ENCODE results near the gene AKR1E2. TPM values are rescaled to one million over a fixed set of nuclear protein-coding genes. Genes with fewer than 3 reads are reported as not detected.
A peak's percentile ranks its signal among the peaks of the same experiment; 100 is the strongest.

The AKR1E2 gene
- total RNA-seq, 3 donors from 2014 or later, result 3.8 to 7.9 (median 5.2) TPM

- Mint-ChIP-seq H3K27me3 (ENCODE audit: low read depth) (peaks cover 1% of the 10 kb centered on the region), H3K4me1 (ENCODE audit: low read depth) (peaks cover 4% of the 10 kb centered on the region), H3K4me3 (no peak overlapping the region), H3K9me3 (no peaks in the 10 kb centered on the region), H3K36me3 (ENCODE audit: insufficient read depth) (no peaks in the 10 kb centered on the region)
- ATAC-seq, result no peak
- no peak for DNase-seq
Measured at GRCh38 chr10:4845766-4846165, 19.8 kb downstream of the AKR1E2 start.

- ATAC-seq, result no peak
- Mint-ChIP-seq H3K27me3 (ENCODE audit: low read depth) (peaks cover 1% of the 10 kb centered on the region), H3K4me1 (ENCODE audit: low read depth) (peaks cover 4% of the 10 kb centered on the region), H3K9me3 (no peaks in the 10 kb centered on the region), H3K4me3 (no peak overlapping the region), H3K36me3 (ENCODE audit: insufficient read depth) (no peaks in the 10 kb centered on the region)
- DNase-seq, result no peak
Measured at GRCh38 chr10:4846775-4847174, 20.8 kb downstream of the AKR1E2 start.

GRCh38 chr10:4847561-4848355, 21.8 kb downstream of the AKR1E2 start:
- no peaks in the 10 kb centered on the region for H3K36me3 Mint-ChIP-seq (ENCODE audit: insufficient read depth)
- ATAC-seq, result no peak
- H3K27me3 Mint-ChIP-seq (ENCODE audit: low read depth), result peaks cover 1% of the 10 kb centered on the region
- no peaks in the 10 kb centered on the region for H3K9me3 Mint-ChIP-seq
- H3K4me3 Mint-ChIP-seq, result no peak overlapping the region
- no peak for DNase-seq
- H3K4me1 Mint-ChIP-seq (ENCODE audit: low read depth), result peaks cover 4% of the 10 kb centered on the region

GRCh38 chr10:4848356-4849041, 22.5 kb downstream of the AKR1E2 start:
- H3K9me3 Mint-ChIP-seq, result no peaks in the 10 kb centered on the region
- H3K4me1 Mint-ChIP-seq (ENCODE audit: low read depth), result peaks cover 4% of the 10 kb centered on the region
- no peaks in the 10 kb centered on the region for H3K36me3 Mint-ChIP-seq (ENCODE audit: insufficient read depth)
- peaks cover 1% of the 10 kb centered on the region for H3K27me3 Mint-ChIP-seq (ENCODE audit: low read depth)
- H3K4me3 Mint-ChIP-seq, result no peak overlapping the region
- DNase-seq, result no peak
- ATAC-seq, result no peak

- H3K27me3 Mint-ChIP-seq (ENCODE audit: low read depth), result peaks cover 1% of the 10 kb centered on the region
- no peaks in the 10 kb centered on the region for H3K9me3 Mint-ChIP-seq
- H3K4me3 Mint-ChIP-seq, result no peak overlapping the region
- ATAC-seq, result no peak
- no peaks in the 10 kb centered on the region for H3K36me3 Mint-ChIP-seq (ENCODE audit: insufficient read depth)
- no peak for DNase-seq
- H3K4me1 Mint-ChIP-seq (ENCODE audit: low read depth), result peaks cover 4% of the 10 kb centered on the region
Measured at GRCh38 chr10:4849042-4849402, 23.0 kb downstream of the AKR1E2 start.

GRCh38 chr10:4849555-4850242, 23.7 kb downstream of the AKR1E2 start:
- H3K27me3 Mint-ChIP-seq (ENCODE audit: low read depth), result peaks cover 1% of the 10 kb centered on the region
- no peak overlapping the region for H3K4me3 Mint-ChIP-seq
- peak; percentile 85 for DNase-seq
- ATAC-seq, result peak; percentile 94 to 97
- H3K36me3 Mint-ChIP-seq (ENCODE audit: insufficient read depth), result no peaks in the 10 kb centered on the region
- no peaks in the 10 kb centered on the region for H3K9me3 Mint-ChIP-seq
- peaks cover 4% of the 10 kb centered on the region for H3K4me1 Mint-ChIP-seq (ENCODE audit: low read depth)

- H3K4me1 Mint-ChIP-seq (ENCODE audit: low read depth), result peaks cover 4% of the 10 kb centered on the region
- ATAC-seq, result no peak
- H3K36me3 Mint-ChIP-seq (ENCODE audit: insufficient read depth), result no peaks in the 10 kb centered on the region
- H3K9me3 Mint-ChIP-seq, result no peaks in the 10 kb centered on the region
- DNase-seq, result no peak
- H3K27me3 Mint-ChIP-seq (ENCODE audit: low read depth), result peaks cover 1% of the 10 kb centered on the region
- H3K4me3 Mint-ChIP-seq, result no peak overlapping the region
Measured at GRCh38 chr10:4850397-4850796, 24.4 kb downstream of the AKR1E2 start.

- no peaks in the 10 kb centered on the region for H3K36me3 Mint-ChIP-seq (ENCODE audit: insufficient read depth)
- no peak for DNase-seq
- H3K9me3 Mint-ChIP-seq, result no peaks in the 10 kb centered on the region
- H3K4me1 Mint-ChIP-seq (ENCODE audit: low read depth), result peaks cover 4% of the 10 kb centered on the region
- H3K27me3 Mint-ChIP-seq (ENCODE audit: low read depth), result peaks cover 1% of the 10 kb centered on the region
- H3K4me3 Mint-ChIP-seq, result no peak overlapping the region
- no peak for ATAC-seq
Measured at GRCh38 chr10:4851176-4851575, 25.2 kb downstream of the AKR1E2 start.

- peaks cover 1% of the 10 kb centered on the region for H3K27me3 Mint-ChIP-seq (ENCODE audit: low read depth)
- peaks cover 4% of the 10 kb centered on the region for H3K4me1 Mint-ChIP-seq (ENCODE audit: low read depth)
- ATAC-seq (no peak), DNase-seq (no peak)
- H3K4me3 Mint-ChIP-seq, result no peak overlapping the region
- H3K36me3 Mint-ChIP-seq (ENCODE audit: insufficient read depth), result no peaks in the 10 kb centered on the region
- H3K9me3 Mint-ChIP-seq, result no peaks in the 10 kb centered on the region
Measured at GRCh38 chr10:4851846-4852245, 25.8 kb downstream of the AKR1E2 start.

GRCh38 chr10:4865945-4866661, 40.1 kb downstream of the AKR1E2 start:
- ATAC-seq, result no peak
- Mint-ChIP-seq H3K9me3 (no peaks in the 10 kb centered on the region), H3K4me1 (ENCODE audit: low read depth) (no peaks in the 10 kb centered on the region)

GRCh38 chr10:4867109-4867519, 41.1 kb downstream of the AKR1E2 start:
- DNase-seq (no peak), ATAC-seq (no peak)
- H3K4me1 Mint-ChIP-seq (ENCODE audit: low read depth), result no peaks in the 10 kb centered on the region
- H3K27me3 Mint-ChIP-seq (ENCODE audit: low read depth), result peaks cover 7% of the 10 kb centered on the region
- no peak overlapping the region for H3K4me3 Mint-ChIP-seq
- no peaks in the 10 kb centered on the region for H3K9me3 Mint-ChIP-seq
- no peaks in the 10 kb centered on the region for H3K36me3 Mint-ChIP-seq (ENCODE audit: insufficient read depth)

More at GRCh38 chr10:4865945-4866661, 40.1 kb downstream of the AKR1E2 start:
- DNase-seq, result no peak
- Mint-ChIP-seq H3K36me3 (ENCODE audit: insufficient read depth) (no peaks in the 10 kb centered on the region), H3K27me3 (ENCODE audit: low read depth) (peaks cover 8% of the 10 kb centered on the region), H3K4me3 (no peak overlapping the region)

GRCh38 chr10:4867520-4868356, 41.7 kb downstream of the AKR1E2 start:
- H3K4me1 Mint-ChIP-seq (ENCODE audit: low read depth), result no peaks in the 10 kb centered on the region
- no peaks in the 10 kb centered on the region for H3K36me3 Mint-ChIP-seq (ENCODE audit: insufficient read depth)
- peaks cover 7% of the 10 kb centered on the region for H3K27me3 Mint-ChIP-seq (ENCODE audit: low read depth)
- ATAC-seq, result no peak
- H3K4me3 Mint-ChIP-seq, result no peak overlapping the region
- H3K9me3 Mint-ChIP-seq, result no peaks in the 10 kb centered on the region
- DNase-seq, result no peak

GRCh38 chr10:4868357-4868657, 42.3 kb downstream of the AKR1E2 start:
- ATAC-seq (no peak), DNase-seq (no peak)
- H3K27me3 Mint-ChIP-seq (ENCODE audit: low read depth), result peaks cover 7% of the 10 kb centered on the region
- no peaks in the 10 kb centered on the region for H3K36me3 Mint-ChIP-seq (ENCODE audit: insufficient read depth)
- no peaks in the 10 kb centered on the region for H3K4me1 Mint-ChIP-seq (ENCODE audit: low read depth)
- no peak overlapping the region for H3K4me3 Mint-ChIP-seq
- no peaks in the 10 kb centered on the region for H3K9me3 Mint-ChIP-seq

GRCh38 chr10:4882704-4883078, 56.7 kb downstream of the AKR1E2 start:
- ATAC-seq (no peak), DNase-seq (no peak)
- Mint-ChIP-seq H3K9me3 (no peaks in the 10 kb centered on the region), H3K4me1 (ENCODE audit: low read depth) (no peaks in the 10 kb centered on the region), H3K4me3 (no peak overlapping the region), H3K27me3 (ENCODE audit: low read depth) (peaks cover 8% of the 10 kb centered on the region), H3K36me3 (ENCODE audit: insufficient read depth) (no peaks in the 10 kb centered on the region)

Measured in activated T-cell treated with anti-CD3 and anti-CD28 coated beads, Interleukin-2, amount 50 U/mL, for 4 hours (primary cell).